Measurements from ENCODE around the gene TNS3. TPM values are rescaled to one million over a fixed set of nuclear protein-coding genes. Genes with fewer than 3 reads are reported as not detected.

The TNS3 gene
- total RNA-seq, 4 donors from 2014 or later, result 6.6 to 16.0 (median 9.6) TPM

DNA sequence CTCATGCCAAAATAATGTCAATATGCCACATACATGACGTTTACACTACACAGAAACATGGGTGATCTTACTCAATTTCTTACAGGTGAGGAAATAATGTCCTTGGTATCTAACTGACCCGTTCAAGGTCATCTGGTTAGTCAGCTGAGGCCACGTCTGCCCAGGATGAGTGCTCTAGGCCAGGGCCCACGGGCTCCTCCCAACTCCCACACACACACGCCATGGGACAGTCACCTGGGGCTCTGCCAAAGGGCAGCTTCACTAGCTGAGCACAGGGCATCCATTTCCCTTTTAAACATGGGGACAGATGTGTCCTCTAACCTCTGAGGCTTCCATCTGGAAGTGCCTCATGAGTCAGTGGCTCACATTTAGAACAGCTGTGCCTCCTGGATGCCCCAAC, 123.9 kb downstream of the TNS3 start:
- intact Hi-C loops (cut with DNase I), result no loop called here
- H3K9me3 ChIP-seq, result no peaks in the 10 kb centered on the region
- no peak overlapping the region for H3K27ac ChIP-seq
- no peak for TF ChIP-seq POLR2A (IDR thresholded peaks at IDR 0.05)
- TF ChIP-seq, protein P1, sequence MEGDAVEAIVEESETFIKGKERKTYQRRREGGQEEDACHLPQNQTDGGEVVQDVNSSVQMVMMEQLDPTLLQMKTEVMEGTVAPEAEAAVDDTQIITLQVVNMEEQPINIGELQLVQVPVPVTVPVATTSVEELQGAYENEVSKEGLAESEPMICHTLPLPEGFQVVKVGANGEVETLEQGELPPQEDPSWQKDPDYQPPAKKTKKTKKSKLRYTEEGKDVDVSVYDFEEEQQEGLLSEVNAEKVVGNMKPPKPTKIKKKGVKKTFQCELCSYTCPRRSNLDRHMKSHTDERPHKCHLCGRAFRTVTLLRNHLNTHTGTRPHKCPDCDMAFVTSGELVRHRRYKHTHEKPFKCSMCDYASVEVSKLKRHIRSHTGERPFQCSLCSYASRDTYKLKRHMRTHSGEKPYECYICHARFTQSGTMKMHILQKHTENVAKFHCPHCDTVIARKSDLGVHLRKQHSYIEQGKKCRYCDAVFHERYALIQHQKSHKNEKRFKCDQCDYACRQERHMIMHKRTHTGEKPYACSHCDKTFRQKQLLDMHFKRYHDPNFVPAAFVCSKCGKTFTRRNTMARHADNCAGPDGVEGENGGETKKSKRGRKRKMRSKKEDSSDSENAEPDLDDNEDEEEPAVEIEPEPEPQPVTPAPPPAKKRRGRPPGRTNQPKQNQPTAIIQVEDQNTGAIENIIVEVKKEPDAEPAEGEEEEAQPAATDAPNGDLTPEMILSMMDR (IDR thresholded peaks at IDR 0.05), result no peak
- no peak for DNase-seq
- peaks cover 0 to 2% (median 0%) of the 10 kb centered on the region in 4 donors for H3K27me3 ChIP-seq
- no peaks in the 10 kb centered on the region for H3K36me3 ChIP-seq
- H3K4me3 ChIP-seq, result no peak overlapping the region
- WGBS, 2 donors, result 36 to 61% methylated on average over 5 of the region's 5 CpGs
- peaks cover 0 to 24% (median under 1%) of the 10 kb centered on the region in 3 donors for H3K4me1 ChIP-seq

DNA sequence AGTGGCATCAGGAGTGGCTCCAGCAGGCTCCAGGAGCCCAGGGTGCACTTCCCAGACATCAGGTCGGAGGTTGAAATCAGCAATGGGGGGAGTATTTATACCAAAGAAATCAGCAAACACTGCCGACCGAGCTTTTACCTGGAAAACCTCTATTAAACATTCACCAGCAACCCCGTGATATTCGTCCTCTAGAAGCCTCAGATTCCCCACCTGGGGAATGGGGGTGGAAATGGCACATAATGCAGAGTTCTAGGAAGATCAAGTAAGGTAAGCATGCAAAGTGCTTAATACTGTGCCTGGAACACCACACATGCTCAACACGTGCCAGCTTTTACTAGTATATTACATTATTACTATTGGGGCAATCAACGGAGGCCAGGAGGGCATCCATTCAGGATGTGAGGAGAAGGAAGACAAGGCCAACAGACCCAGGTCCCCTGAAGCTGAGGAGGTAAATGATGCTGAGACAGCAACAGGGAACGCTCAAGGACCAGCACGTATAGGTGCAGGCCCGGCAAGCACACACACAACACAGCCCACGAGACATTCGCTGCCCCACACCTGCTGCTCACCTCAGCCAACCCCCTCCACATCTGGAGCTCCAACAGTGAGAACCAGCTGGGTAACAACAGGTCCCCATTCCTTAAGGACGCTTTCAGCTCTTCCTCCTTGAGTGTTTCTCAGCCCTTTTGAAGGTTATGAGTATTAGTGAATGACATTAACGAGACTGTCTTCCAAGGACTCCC, 125.5 kb downstream of the TNS3 start:
- H3K27me3 ChIP-seq, result peaks cover 0 to 3% (median 0%) of the 10 kb centered on the region in 4 donors
- intact Hi-C loops (cut with DNase I), result no loop called here
- WGBS, 2 donors, result 92% methylated on average over 12 of the region's 14 CpGs
- TF ChIP-seq POLR2A (IDR thresholded peaks at IDR 0.05), result no peak
- TF ChIP-seq, protein P1 (IDR thresholded peaks at IDR 0.05), result no peak
- H3K4me1 ChIP-seq, result peaks cover 0 to 39% (median 13%) of the 10 kb centered on the region in 3 donors
- H3K4me3 ChIP-seq, result no peak overlapping the region
- no peaks in the 10 kb centered on the region for H3K36me3 ChIP-seq
- no peak overlapping the region for H3K27ac ChIP-seq
- H3K9me3 ChIP-seq, result no peaks in the 10 kb centered on the region
- DNase-seq, result no peak

DNA sequence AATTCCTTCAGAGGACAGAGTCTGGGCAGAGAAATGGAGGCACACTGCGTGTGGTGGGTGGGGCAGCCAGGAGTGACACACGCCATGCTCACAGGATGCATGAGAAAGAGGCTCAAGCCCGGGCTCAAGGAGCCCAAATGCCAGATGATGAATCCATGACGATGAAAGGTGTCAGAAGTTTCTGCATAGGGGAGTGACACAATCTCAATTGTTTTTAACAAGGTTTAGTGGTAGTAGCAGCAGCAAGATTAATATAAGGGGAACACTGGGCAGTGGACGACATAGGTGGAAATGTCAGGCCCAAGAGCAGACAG, 126.1 kb downstream of the TNS3 start:
- no peak overlapping the region for H3K4me3 ChIP-seq
- intact Hi-C loops (cut with DNase I), result no loop called here
- TF ChIP-seq POLR2A (IDR thresholded peaks at IDR 0.05), result no peak
- TF ChIP-seq, protein P1 (IDR thresholded peaks at IDR 0.05), result no peak
- 71 to 100% methylated on average over 2 to 5 of the region's 5 CpGs for WGBS, 2 donors
- H3K27ac ChIP-seq, result no peak overlapping the region
- H3K27me3 ChIP-seq, result peaks cover 0 to 3% (median 0%) of the 10 kb centered on the region in 4 donors
- peaks cover 0 to 35% (median 13%) of the 10 kb centered on the region in 3 donors for H3K4me1 ChIP-seq
- DNase-seq, result no peak
- H3K9me3 ChIP-seq, result no peaks in the 10 kb centered on the region
- no peaks in the 10 kb centered on the region for H3K36me3 ChIP-seq

DNA sequence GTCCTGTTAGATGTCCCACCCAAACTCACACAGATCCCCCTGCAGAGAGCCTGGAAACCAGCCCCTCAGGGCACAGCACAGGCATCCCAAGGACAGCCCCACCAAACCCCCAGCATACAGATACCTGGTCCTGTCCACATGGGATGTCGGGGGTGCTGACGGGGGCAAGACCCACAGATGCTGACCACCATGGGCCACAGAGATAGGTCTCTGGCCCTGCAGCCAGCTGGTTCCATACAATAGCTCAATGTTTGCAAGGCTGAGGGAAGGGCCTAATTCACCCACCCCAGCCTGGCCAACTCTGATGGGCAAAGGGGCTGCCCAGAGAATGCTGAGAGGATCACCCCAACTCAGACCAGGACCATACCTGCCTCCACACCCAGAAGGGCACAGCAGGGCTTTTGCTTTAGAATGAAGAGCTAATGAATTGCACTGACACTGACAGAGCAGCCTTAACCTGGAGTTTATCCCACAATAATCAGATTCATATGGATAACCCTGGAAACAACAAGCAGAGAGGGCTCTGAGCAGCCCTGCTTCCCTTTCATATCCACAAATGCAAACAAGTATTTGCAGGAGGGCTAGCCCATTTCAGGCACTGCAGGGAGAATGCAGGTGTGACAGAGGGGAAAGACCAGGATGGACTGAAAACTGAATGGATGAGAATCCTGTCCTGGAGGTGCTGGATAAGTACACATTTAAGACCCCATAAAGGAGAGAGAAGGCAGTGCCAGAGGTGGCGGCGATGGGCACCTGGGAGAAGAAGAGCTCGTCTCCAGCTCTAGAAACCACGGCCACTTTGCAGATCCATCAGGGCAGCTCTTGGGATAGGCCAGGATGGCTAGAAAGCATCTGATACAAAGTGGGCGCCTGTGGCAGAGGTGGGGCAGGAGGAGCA, 126.7 kb downstream of the TNS3 start:
- intact Hi-C loops (cut with DNase I), result no loop called here
- Histone ChIP-seq H3K4me3 (no peak overlapping the region), H3K27me3 (peaks cover 0 to 3% (median 0%) of the 10 kb centered on the region in 4 donors), H3K4me1 (peaks cover 0 to 34% (median 13%) of the 10 kb centered on the region in 3 donors), H3K27ac (peak overlapping the region in 1 of 4 donors; percentile 50), H3K36me3 (no peaks in the 10 kb centered on the region), H3K9me3 (no peaks in the 10 kb centered on the region)
- DNase-seq, result no peak
- WGBS, 2 donors, result 86 to 92% methylated on average over 5 to 7 of the region's 7 CpGs
- no peak for TF ChIP-seq POLR2A (IDR thresholded peaks at IDR 0.05)
- TF ChIP-seq, protein P1 (IDR thresholded peaks at IDR 0.05), result no peak
